Thoracic aorta (tissue), 2 donors: ENCODE data around the gene G6PD. TPM values are rescaled to one million over a fixed set of nuclear protein-coding genes. Genes with fewer than 3 reads are reported as not detected.
"Not testable (repeated sequence)": the region's sequence is repeated elsewhere in the genome, so short reads cannot be mapped to it uniquely, and the experiment has no call there.

Experiments used
- ATAC-seq: fragments of 150-250 bp; one replicate; pipeline ENCODE4 v1.8.0; 2017; ENCODE audit warnings: low read depth; ENCODE audit not compliant: insufficient number of reproducible peaks, low FRiP score
- DNase-seq: peaks from one replicate; pipeline ENCODE4 v3.0.0-alpha.2; 2020; ENCODE audit warnings: low spot score
- H3K27ac ChIP-seq, 2 donors: fragments of 200-600 bp; sonication (generic); 1 replicate in 1 of 2; 2 replicates in 1 of 2; pipeline ENCODE4 v1.5.1; 2016; ENCODE audit warnings: mild to moderate bottlenecking in 2 of 2, moderate library complexity in 2 of 2
- H3K27me3 ChIP-seq: fragments of 200-600 bp; sonication (generic); replicated peaks from 2 replicates; pipeline ENCODE4 v1.6.0; 2016; ENCODE audit warnings: mild to moderate bottlenecking; ENCODE audit not compliant: insufficient read depth
- H3K36me3 ChIP-seq: fragments of 200-600 bp; sonication (generic); one replicate; pipeline ENCODE4 v1.5.1; 2016
- H3K4me1 ChIP-seq, 2 donors: fragments of 200-600 bp; sonication (generic); 1 replicate in 1 of 2; 2 replicates in 1 of 2; pipeline versions ENCODE4 v1.5.1 to v1.6.0; 2016; ENCODE audit warnings: low read depth in 2 of 2, mild to moderate bottlenecking in 1 of 2; ENCODE audit not compliant: control insufficient read depth in 1 of 2
- H3K4me3 ChIP-seq: fragments of 200-600 bp; sonication (generic); 2 replicates; pipeline ENCODE4 v1.5.1; 2016; ENCODE audit warnings: mild to moderate bottlenecking
- H3K9me3 ChIP-seq: fragments of 200-600 bp; sonication (generic); 2 replicates; pipeline ENCODE4 v1.5.1; 2016
- CTCF ChIP-seq: fragments of 200-600 bp; sonication (generic); IDR thresholded peaks from one replicate; pipeline ENCODE4 v1.5.1; 2019; ENCODE audit warnings: antibody characterized with exemption
- total RNA-seq, 2 donors: library from RNA; depleted of rRNA; stranded (reverse); fragments of >200 nt; gene quantifications; one replicate each; pipeline versions ENCODE4 v1.1.0 to v1.2.3, GENCODE V29; 2016

The G6PD gene
- total RNA-seq, 2 donors from 2014 or later: 67.3 to 70.1 TPM

GRCh38 chrX:154507673-154508383 is 38.8 kb downstream of the G6PD start:
- Histone ChIP-seq H3K27ac (no peak overlapping the region), H3K4me1 (no peaks in the 10 kb centered on the region), H3K4me3 (no peak overlapping the region), H3K9me3 (no peaks in the 10 kb centered on the region), H3K27me3 (no peaks in the 10 kb centered on the region), H3K36me3 (peaks cover 3% of the 10 kb centered on the region)
- no peak for TF ChIP-seq CTCF
- ATAC-seq (no peak), DNase-seq (no peak)

- Histone ChIP-seq H3K4me3 (no peak overlapping the region), H3K27ac (no peak overlapping the region), H3K4me1 (no peaks in the 10 kb centered on the region), H3K27me3 (no peaks in the 10 kb centered on the region), H3K36me3 (peaks cover 3% of the 10 kb centered on the region), H3K9me3 (no peaks in the 10 kb centered on the region)
- DNase-seq (no peak), ATAC-seq (no peak)
- TF ChIP-seq CTCF: no peak
Observed at GRCh38 chrX:154506483-154507332, 39.9 kb downstream of the G6PD start.

- no peaks in the 10 kb centered on the region for H3K4me1 ChIP-seq
- DNase-seq (no peak), ATAC-seq (no peak)
- no peak for TF ChIP-seq CTCF
- H3K27ac ChIP-seq: no peak overlapping the region
- H3K4me3 ChIP-seq: no peak overlapping the region
- H3K9me3 ChIP-seq: no peaks in the 10 kb centered on the region
- no peaks in the 10 kb centered on the region for H3K27me3 ChIP-seq
- peaks cover 3% of the 10 kb centered on the region for H3K36me3 ChIP-seq
Observed at GRCh38 chrX:154505734-154506133, 40.9 kb downstream of the G6PD start.

GRCh38 chrX:154502989-154503388 is 43.7 kb downstream of the G6PD start:
- H3K4me3 ChIP-seq: no peak overlapping the region
- peaks cover 3% of the 10 kb centered on the region for H3K36me3 ChIP-seq
- H3K27ac ChIP-seq: no peak overlapping the region
- TF ChIP-seq CTCF: no peak
- no peaks in the 10 kb centered on the region for H3K9me3 ChIP-seq
- H3K27me3 ChIP-seq: no peaks in the 10 kb centered on the region
- ATAC-seq (no peak), DNase-seq (no peak)
- peaks cover 0 to 6% of the 10 kb centered on the region in 2 donors for H3K4me1 ChIP-seq

- no peak for DNase-seq
- H3K36me3 ChIP-seq: peaks cover 1% of the 10 kb centered on the region
- no peak for ATAC-seq
- H3K27me3 ChIP-seq: no peaks in the 10 kb centered on the region
- H3K4me1 ChIP-seq: peaks cover 0 to 6% of the 10 kb centered on the region in 2 donors
- H3K9me3 ChIP-seq: no peaks in the 10 kb centered on the region
- H3K27ac ChIP-seq: no peak overlapping the region
- no peak for TF ChIP-seq CTCF
- H3K4me3 ChIP-seq: no peak overlapping the region
Observed at GRCh38 chrX:154502098-154502497, 44.5 kb downstream of the G6PD start.

GRCh38 chrX:154501423-154501822 is 45.2 kb downstream of the G6PD start:
- not testable (repeated sequence) for H3K27ac ChIP-seq, H3K4me1 ChIP-seq, H3K9me3 ChIP-seq, H3K36me3 ChIP-seq, DNase-seq, H3K4me3 ChIP-seq, ATAC-seq, H3K27me3 ChIP-seq

GRCh38 chrX:154496591-154497137 is 50.0 kb downstream of the G6PD start:
- not testable (repeated sequence) for DNase-seq, H3K27me3 ChIP-seq, H3K9me3 ChIP-seq, H3K36me3 ChIP-seq, ATAC-seq, H3K27ac ChIP-seq, H3K4me3 ChIP-seq, H3K4me1 ChIP-seq
